Measurements from ENCODE around the gene CTTN. TPM values are rescaled to one million over a fixed set of nuclear protein-coding genes. Genes with fewer than 3 reads are reported as not detected.

The CTTN gene
- total and polyA plus RNA-seq, 2 of the 13 experiments (the other 11 are each of a cell fraction or from before 2014, with no cell fraction given), result 84.4 to 114 TPM

DNA sequence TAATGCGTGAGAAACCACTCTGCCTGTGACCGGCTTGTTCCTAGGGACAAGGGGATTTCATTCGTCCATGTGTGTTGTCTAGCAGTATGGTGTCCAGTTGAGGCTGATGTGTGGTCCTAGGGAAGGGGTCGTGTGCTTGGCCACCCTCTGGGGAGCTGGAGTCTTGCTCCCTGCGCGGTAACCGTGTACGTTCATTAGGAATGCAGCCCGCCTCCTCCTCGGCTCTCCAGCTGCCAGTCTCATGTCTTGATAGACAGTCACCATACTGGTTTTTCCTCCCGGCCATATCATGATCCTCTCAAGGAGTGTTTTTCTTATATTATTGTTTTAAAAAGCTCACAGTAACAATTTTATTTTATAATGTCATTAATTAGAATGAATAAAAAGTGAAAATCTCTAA is 5.9 kb downstream of the CTTN start (continued):
- TF ChIP-seq, protein P1, sequence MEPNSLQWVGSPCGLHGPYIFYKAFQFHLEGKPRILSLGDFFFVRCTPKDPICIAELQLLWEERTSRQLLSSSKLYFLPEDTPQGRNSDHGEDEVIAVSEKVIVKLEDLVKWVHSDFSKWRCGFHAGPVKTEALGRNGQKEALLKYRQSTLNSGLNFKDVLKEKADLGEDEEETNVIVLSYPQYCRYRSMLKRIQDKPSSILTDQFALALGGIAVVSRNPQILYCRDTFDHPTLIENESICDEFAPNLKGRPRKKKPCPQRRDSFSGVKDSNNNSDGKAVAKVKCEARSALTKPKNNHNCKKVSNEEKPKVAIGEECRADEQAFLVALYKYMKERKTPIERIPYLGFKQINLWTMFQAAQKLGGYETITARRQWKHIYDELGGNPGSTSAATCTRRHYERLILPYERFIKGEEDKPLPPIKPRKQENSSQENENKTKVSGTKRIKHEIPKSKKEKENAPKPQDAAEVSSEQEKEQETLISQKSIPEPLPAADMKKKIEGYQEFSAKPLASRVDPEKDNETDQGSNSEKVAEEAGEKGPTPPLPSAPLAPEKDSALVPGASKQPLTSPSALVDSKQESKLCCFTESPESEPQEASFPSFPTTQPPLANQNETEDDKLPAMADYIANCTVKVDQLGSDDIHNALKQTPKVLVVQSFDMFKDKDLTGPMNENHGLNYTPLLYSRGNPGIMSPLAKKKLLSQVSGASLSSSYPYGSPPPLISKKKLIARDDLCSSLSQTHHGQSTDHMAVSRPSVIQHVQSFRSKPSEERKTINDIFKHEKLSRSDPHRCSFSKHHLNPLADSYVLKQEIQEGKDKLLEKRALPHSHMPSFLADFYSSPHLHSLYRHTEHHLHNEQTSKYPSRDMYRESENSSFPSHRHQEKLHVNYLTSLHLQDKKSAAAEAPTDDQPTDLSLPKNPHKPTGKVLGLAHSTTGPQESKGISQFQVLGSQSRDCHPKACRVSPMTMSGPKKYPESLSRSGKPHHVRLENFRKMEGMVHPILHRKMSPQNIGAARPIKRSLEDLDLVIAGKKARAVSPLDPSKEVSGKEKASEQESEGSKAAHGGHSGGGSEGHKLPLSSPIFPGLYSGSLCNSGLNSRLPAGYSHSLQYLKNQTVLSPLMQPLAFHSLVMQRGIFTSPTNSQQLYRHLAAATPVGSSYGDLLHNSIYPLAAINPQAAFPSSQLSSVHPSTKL (CRISPR knock-in tag; IDR thresholded peaks at IDR 0.05), result no peak

DNA sequence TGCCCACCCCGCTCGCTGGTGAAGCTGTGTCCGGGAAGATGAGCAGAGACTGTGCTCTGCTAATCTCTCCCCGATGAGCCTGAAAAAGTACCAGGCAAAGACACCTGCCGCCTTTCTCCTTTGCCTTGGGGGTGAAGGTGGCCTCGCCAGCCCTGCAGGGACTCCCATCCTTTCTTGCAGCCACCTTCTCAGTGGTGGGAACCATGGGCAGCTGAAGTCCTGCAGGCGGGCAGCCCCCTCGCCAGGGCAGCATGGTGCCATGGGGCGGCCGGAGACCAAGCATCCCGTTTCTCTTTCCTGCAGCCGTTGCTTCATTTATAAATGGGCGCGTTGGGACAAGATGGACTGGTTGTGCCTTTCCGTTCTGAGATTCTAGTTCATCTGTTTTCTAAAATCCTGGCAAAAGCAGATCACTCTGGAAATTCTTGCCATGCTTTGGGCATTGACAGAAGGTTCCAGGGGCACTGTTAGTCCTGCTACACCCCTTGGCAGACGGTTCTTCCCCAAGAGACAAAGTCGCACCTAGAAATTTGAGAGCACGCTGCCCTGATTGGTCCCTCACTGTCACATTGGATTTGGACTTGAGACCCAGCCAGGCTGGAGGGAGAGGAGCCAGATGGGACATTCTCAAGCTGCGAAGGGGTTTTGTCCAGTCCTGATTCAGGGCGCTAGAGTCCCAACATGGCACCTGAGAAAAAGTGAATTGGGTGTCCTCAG is 7.5 kb downstream of the CTTN start:
- Histone ChIP-seq H3K79me2 (ENCODE audit: insufficient read depth, low read length) (peaks cover 43% of the 10 kb centered on the region), H4K20me1 (ENCODE audit: insufficient read depth, low read length) (peaks cover 37% of the 10 kb centered on the region), H3K4me1 (ENCODE audit: insufficient read depth, low read length) (peaks cover 25% of the 10 kb centered on the region), H3K4me2 (ENCODE audit: low read depth, low read length) (no peak overlapping the region), H3K27me3 (ENCODE audit: control insufficient read depth in 1 of 2, insufficient read depth in 2 of 2, low read length in 2 of 2) (no peaks in the 10 kb centered on the region), H3K9ac (ENCODE audit: insufficient read depth, low read depth, low read length) (no peak overlapping the region), H3K36me3 (replicated peaks in 1 of 2; ENCODE audit: control insufficient read depth in 1 of 2, insufficient read depth in 2 of 2, low read length in 2 of 2) (peaks cover 34 to 60% of the 10 kb centered on the region in 2 experiments), H3K4me3 (replicated peaks in 1 of 3; ENCODE audit: insufficient read depth in 1 of 3, low read depth in 2 of 3, low read length in 3 of 3) (no peak overlapping the region), H3K27ac (ENCODE audit: extremely low read length, insufficient read depth, low read length) (no peak overlapping the region), H2AFZ (ENCODE audit: low read length) (no peak overlapping the region), H3K9me3 (ENCODE audit: low read length) (no peaks in the 10 kb centered on the region)
- CTCF ChIA-PET (ENCODE audit: low intra/inter-chr PET ratio, low total read pairs), result no interaction called here
- no TSS peak for BruUV-seq (replicated peaks)
- ATAC-seq (no peak), DNase-seq (ENCODE audit: low spot score) (no peak), FAIRE-seq (no peak)
- intact Hi-C loops (cut with micrococcal nuclease; ENCODE audit: unreplicated experiment) (no loop called here), in situ Hi-C loops (cut with HindIII; ENCODE audit: extremely low pct_ligation_motif_present, low pct_unique_long_range_greater_than_20kb) (no loop called here)
- WGBS (ENCODE audit: low lambda C conversion rate), result 94% methylated on average over 19 of the region's 20 CpGs
- POLR2A ChIA-PET, result no interaction called here
- TF ChIP-seq AGO2 (optimal IDR thresholded peaks at IDR 0.05; ENCODE audit: low read depth, low read length), result peak; percentile 53
- TF ChIP-seq MAFK (conservative IDR thresholded peaks at IDR 0.05 in 1 of 2, IDR thresholded peaks at IDR 0.05 in 1 of 2; ENCODE audit: low read length in 2 of 2), result no peak

Data from HepG2 (cell line).